ENCODE results near the gene ANKMY1.

ANKMY1 gene

DNA sequence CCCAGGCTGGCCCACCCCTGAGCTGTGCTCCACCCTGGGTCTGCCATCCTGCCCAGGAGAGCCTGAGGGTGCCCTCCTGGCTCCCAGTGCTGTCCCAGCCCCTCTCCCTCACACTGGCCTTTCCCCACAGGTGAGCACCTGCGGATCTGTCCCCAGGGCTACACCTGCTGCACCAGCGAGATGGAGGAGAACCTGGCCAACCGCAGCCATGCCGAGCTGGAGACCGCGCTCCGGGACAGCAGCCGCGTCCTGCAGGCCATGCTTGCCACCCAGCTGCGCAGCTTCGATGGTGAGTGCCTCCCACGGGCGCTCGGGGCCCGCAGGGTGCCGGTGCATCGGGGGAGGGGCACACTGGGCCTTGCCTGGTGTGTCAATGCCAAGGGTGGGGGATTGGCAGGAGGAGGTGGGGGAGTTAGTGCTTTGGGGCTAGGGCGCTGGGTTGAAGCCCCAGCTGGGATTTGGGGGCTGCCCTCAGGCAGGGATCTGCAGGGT lies 98.8 kb downstream of the ANKMY1 start:
- no peak overlapping the region for H3K4me3 ChIP-seq (ENCODE audit: low read depth, low read length)
- no peak for TF ChIP-seq POLR2A (IDR thresholded peaks at IDR 0.05; ENCODE audit: extremely low read depth, insufficient read length)
- TF ChIP-seq MYC (IDR thresholded peaks at IDR 0.05; ENCODE audit: low read depth, low read length) = no peak
- TF ChIP-seq, protein P1, sequence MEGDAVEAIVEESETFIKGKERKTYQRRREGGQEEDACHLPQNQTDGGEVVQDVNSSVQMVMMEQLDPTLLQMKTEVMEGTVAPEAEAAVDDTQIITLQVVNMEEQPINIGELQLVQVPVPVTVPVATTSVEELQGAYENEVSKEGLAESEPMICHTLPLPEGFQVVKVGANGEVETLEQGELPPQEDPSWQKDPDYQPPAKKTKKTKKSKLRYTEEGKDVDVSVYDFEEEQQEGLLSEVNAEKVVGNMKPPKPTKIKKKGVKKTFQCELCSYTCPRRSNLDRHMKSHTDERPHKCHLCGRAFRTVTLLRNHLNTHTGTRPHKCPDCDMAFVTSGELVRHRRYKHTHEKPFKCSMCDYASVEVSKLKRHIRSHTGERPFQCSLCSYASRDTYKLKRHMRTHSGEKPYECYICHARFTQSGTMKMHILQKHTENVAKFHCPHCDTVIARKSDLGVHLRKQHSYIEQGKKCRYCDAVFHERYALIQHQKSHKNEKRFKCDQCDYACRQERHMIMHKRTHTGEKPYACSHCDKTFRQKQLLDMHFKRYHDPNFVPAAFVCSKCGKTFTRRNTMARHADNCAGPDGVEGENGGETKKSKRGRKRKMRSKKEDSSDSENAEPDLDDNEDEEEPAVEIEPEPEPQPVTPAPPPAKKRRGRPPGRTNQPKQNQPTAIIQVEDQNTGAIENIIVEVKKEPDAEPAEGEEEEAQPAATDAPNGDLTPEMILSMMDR (IDR thresholded peaks at IDR 0.05; ENCODE audit: low read depth, low read length) = no peak
- TF ChIP-seq, protein P2, sequence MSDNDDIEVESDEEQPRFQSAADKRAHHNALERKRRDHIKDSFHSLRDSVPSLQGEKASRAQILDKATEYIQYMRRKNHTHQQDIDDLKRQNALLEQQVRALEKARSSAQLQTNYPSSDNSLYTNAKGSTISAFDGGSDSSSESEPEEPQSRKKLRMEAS (IDR thresholded peaks at IDR 0.05; ENCODE audit: low read depth, low read length) = no peak
- DNase-seq (ENCODE audit: low read depth) = no peak

DNA sequence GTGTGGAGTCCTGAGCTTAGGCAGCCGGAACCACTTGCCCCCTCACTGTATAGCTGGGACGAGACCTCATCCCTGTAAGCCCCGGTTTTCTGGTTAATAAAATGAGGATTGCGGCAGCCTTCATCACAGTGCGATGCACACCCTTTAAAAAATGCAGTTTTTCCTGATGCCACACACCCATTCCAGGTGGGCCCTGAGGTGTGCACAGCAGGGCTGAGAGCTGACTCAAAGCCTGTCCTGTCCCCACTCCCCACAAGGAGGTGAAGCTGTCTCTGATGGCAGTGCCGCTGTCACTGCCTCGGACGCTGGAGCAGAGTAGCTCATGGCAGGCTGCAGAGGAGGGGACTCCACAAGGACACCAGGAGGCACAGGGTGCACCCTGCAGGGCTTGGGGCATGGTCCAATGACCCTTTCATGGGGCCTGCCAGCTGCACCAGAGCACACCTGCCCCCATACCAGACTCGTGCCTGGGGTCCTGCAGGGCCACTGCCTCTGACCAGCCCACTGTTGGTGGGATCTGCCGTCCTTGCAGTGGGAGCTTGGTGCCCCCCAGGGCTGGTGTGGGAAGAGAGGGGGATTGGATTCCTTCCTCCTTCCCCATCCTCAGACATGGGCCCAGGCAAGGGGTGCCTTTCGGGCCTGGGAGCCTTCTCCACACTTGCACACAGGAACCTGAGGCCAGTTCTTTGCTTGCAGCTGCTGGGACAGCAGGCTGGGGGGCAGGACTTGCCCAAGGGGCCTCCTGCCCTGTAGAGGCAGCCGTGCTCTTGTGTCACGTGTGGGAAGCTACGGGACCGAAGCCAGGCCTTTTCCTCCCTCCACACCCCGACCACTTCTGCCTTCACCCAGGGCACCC lies 99.5 kb downstream of the ANKMY1 start:
- no peak overlapping the region for H3K4me3 ChIP-seq (ENCODE audit: low read depth, low read length)
- TF ChIP-seq, protein P2 (IDR thresholded peaks at IDR 0.05; ENCODE audit: low read depth, low read length) = no peak
- no peak for TF ChIP-seq MYC (IDR thresholded peaks at IDR 0.05; ENCODE audit: low read depth, low read length)
- no peak for TF ChIP-seq POLR2A (IDR thresholded peaks at IDR 0.05; ENCODE audit: extremely low read depth, insufficient read length)
- TF ChIP-seq, protein P1 (IDR thresholded peaks at IDR 0.05; ENCODE audit: low read depth, low read length) = no peak
- no peak for DNase-seq (ENCODE audit: low read depth)

DNA sequence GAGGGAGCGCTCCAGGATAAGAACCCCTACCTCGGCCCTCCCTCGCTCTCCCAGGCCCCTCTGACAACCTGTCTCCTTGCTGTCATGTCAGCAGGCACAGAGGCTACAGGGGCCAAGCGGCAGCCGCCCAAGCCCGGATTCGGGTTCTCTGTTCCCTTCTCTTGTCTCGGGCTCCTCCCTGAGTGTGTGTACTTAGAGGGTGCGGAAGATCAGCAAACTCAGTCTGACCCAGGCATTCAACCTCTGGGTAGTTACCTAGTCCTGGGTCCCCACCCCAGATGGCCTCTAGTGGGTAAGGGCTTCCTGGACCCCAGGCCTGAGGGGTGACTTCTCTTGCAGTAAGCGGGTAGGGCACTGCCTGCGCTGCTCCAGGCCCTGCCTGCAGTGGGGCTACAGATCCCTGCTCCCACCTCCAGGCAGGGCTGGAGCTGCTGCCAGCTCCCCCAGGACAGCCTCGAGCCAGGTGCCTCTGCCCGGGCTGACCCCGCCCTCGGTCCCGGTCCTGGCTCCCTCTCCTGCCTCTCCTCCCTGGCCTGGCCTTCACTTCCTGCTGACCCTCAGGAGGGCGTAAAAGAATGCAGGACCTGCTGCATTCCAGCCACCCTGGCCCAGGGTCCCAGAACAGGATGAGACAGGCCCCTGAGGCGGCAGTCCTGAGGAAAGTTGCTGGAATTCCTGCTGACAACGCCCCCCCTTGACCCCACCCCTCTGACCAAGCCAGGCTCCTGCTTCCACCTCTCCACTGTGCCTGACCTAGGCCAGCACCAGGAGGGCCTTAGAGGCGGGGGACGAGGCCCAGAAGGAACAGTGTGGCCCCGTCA lies 100.4 kb downstream of the ANKMY1 start:
- DNase-seq (ENCODE audit: low read depth) = no peak
- H3K4me3 ChIP-seq (ENCODE audit: low read depth, low read length) = no peak overlapping the region
- TF ChIP-seq POLR2A (IDR thresholded peaks at IDR 0.05; ENCODE audit: extremely low read depth, insufficient read length) (no peak), MYC (IDR thresholded peaks at IDR 0.05; ENCODE audit: low read depth, low read length) (no peak)
- TF ChIP-seq, protein P2 (IDR thresholded peaks at IDR 0.05; ENCODE audit: low read depth, low read length) = no peak
- TF ChIP-seq, protein P1 (IDR thresholded peaks at IDR 0.05; ENCODE audit: low read depth, low read length) = no peak

DNA sequence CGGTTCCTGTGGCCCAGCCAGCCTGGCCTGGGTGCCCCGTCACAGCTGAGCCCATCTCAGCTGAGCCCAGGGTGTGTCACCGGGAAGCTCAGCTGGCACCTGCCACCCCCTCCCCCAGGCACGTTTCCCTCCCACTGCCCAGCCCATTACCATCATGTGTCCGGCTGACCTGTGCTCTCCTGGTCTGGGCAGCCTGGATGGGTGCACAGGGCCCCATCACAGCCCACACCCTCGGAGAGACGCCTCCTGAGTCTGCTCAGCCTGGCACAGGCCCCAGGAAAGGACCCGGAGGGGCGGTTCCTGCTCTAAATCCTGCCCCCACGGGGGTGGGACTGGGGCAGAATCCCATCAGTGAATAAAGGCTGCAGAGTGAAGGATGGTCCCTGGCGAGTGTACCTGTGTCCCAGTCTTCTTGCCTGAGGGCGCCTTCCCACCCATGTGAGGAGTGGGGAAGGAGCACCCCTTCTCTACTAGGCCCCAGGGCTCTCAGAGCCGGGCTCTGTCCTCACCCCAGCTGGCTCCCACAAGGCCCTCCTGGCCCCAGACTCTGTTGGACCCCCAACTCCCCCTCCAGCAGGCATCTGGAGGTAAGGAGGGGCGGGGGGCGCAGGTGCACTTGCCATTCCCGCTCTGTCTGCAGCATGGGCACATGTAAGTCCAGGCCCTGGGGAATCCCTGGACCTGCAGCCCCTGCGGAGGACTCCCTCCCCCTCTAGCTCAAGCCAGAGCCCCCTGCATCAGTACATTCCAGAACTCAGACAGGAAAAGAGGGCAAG lies 101.2 kb downstream of the ANKMY1 start:
- TF ChIP-seq POLR2A (IDR thresholded peaks at IDR 0.05; ENCODE audit: extremely low read depth, insufficient read length) = no peak
- TF ChIP-seq, protein P1 (IDR thresholded peaks at IDR 0.05; ENCODE audit: low read depth, low read length) = no peak
- no peak for TF ChIP-seq MYC (IDR thresholded peaks at IDR 0.05; ENCODE audit: low read depth, low read length)
- TF ChIP-seq, protein P2 (IDR thresholded peaks at IDR 0.05; ENCODE audit: low read depth, low read length) = no peak
- DNase-seq (ENCODE audit: low read depth) = no peak
- H3K4me3 ChIP-seq (ENCODE audit: low read depth, low read length) = no peak overlapping the region

Measured in NB4 (cell line).